ENCODE results near the gene ABCB11.

ABCB11 gene

GRCh38 chr2:169007356-169007755 lies 23.8 kb downstream of the ABCB11 start:
- DNase-seq (ENCODE audit: low read depth), result no peak

DNA sequence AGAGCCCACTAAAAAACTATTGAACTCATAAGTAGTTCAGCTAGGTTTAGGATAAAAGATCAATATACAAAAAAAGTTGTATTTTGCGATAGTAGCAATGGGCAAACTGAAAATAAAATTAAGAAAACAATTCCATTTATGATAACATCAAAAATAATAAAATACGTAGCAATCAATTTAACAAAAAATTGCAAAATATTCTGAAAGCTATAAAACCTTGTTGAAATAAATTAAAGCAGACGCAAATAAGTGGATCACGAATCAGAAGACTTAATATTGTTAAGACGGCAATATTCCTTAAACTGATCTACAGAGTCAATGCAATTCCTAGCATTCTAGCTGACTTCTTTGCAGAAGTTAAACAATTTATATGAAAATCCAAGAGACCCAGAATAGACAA lies 24.5 kb downstream of the ABCB11 start:
- no peak for DNase-seq (ENCODE audit: low read depth)

GRCh38 chr2:169005994-169006393 lies 25.1 kb downstream of the ABCB11 start:
- DNase-seq (ENCODE audit: low read depth), result no peak

DNA sequence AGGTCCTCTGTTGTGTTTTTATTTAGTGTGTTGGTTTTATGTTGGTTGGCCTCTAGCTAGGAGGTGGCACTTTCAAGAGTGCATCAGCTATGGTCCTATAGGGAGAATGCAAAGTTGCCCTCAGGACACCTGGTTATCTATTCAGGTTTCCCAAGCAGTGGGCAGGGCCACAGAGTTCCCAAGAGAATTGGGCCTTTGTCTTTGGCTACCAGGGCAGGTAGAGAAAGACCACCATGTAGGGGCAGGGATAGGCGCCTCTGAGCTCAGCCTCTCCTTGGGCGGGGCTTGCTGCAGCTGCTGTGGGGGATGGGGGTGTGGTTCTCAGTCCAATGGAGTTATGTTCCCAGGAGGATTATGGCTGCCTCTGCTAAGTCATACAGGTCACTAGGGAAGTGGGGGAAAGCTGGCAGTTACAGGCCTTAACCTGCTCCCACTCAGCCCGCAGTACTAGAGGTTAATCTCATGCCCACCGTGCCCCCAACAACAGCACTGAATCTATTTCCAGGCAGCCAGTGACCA lies 26.0 kb downstream of the ABCB11 start:
- no peak for DNase-seq (ENCODE audit: low read depth)

- no peak for DNase-seq (ENCODE audit: low read depth)
Observed at GRCh38 chr2:169002161-169002738, 28.9 kb downstream of the ABCB11 start.

DNA sequence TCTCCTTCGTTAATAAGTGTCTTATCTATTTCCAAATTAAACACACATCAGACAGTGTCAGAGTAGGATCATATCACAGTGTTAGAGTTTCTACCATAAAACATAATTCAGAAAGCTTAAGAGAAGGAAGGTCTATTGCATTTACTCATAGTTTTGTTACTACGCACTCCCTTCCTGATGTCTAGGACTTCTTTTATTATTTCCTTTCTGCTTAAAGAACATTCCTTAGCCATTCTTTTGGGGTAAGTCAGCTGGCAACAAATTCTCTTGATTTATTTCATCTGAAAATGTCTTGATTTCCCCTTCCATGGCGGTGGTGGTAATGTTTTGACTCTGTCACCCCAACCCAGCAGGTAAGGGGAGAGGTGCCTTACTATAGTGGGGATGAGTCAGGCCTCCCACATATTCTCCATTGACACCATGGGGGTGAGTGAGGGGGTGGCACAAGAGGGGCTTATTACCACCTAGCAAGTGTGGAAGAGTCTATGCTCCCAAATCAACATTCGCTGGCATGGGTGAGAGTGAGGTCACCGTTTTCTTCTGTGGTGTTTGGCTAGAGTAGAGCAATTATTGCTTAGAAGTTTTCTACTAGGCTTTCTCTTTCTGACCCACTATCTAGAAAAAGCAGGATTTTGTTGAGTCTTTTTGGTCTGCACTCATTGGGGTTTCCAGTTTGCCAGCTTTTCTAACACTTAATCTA lies 29.9 kb downstream of the ABCB11 start:
- DNase-seq (ENCODE audit: low read depth), result no peak

GRCh38 chr2:168999668-169000213 lies 31.4 kb downstream of the ABCB11 start:
- no peak for DNase-seq (ENCODE audit: low read depth)

DNA sequence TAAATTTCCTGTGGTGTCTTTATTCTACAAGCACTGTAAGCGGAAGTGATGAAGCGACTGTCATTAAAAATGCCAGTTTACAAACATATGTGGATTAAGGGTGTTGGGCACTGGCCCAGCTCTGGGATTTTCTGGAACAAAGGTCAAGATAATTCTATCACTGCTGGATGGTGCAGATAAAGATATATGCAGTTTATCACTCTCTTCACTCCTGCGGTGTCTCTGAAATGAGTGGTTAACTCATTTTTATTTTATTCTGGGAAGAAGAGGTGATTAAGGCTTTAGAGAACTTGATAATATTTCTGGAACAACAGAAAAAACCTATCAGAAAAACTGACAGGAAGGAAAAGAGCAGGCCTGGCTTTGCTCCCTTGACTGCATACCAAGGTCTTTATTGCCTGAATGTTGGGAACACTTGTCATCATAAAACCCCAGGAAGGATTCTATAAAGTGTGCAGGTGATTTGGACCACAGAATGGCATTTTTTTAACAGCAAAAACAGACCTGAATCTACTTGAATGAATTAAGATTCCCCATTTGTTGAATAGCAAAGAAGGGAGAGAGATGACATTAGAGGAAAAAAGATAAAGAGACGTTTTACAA lies 32.4 kb downstream of the ABCB11 start:
- DNase-seq (ENCODE audit: low read depth), result no peak

- DNase-seq (ENCODE audit: low read depth), result no peak
Observed at GRCh38 chr2:168997794-168998193, 33.3 kb downstream of the ABCB11 start.

DNA sequence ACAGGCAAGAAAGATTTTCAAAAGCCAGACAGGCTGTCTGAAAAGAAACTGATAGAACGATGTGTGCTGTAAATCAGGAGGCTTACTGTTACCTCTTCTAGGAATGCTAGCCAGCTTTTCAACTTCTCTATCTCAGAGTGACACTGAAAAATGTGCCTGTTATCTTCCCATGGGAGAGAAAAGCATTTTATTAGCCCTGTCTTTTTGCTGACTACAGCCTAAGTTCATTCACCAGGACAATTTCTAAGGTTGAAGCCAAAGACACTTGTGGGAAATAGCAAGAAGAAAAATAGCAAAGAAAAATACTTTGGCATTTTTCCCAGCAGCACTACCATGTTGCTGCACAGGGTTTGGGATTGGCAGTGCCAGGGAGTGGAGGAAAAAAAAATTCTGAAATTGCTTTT lies 34.0 kb downstream of the ABCB11 start:
- DNase-seq (ENCODE audit: low read depth), result no peak

DNA sequence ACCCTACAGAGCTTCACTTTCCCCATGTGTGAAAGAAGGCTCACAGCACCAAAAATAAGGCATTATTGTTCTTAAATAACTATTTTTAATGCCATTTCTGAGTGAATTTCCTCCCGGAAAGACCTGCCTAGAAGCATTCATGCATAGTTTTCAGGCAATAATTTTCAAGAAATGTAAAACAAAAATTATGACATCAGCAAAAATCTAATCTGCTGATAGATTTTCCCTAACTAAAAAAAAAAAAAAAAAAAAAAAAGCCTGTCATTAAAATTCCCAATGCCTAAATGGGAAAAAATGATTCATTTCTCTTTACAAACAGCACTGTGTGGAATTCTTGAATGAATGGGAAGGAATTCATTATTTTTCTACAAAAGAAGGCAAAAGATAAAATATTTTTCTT lies 35.4 kb downstream of the ABCB11 start:
- DNase-seq (ENCODE audit: low read depth), result no peak

DNA sequence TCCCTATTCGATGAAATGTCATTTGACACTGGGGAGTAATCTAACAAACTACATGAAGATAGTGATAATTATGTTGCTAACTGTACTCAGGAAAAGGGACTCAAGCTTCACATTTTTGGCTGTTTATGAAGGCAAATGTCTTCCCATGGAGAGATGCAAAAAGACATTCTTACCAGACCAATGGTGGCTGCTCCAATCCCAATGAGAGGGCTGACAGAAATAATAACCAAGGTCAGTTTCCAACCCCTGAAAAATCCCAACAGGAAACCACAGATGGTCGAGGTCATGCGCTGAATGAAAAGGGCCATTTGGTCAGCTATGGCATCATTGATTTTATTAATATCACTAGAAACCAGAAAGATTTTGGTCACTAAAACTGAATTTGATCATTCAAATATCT lies 37.6 kb downstream of the ABCB11 start:
- no peak for DNase-seq (ENCODE audit: low read depth)

GRCh38 chr2:168992591-168993349 lies 38.4 kb downstream of the ABCB11 start:
- DNase-seq (ENCODE audit: low read depth), result no peak

- DNase-seq (ENCODE audit: low read depth), result no peak
Observed at GRCh38 chr2:168992026-168992425, 39.1 kb downstream of the ABCB11 start.

GRCh38 chr2:168988755-168989154 lies 42.4 kb downstream of the ABCB11 start:
- no peak for DNase-seq (ENCODE audit: low read depth)

- no peak for DNase-seq (ENCODE audit: low read depth)
Observed at GRCh38 chr2:168986398-168986943, 44.7 kb downstream of the ABCB11 start.

- no peak for DNase-seq (ENCODE audit: low read depth)
Observed at GRCh38 chr2:168981651-168982050, 49.5 kb downstream of the ABCB11 start.

GRCh38 chr2:168978461-168978861 lies 52.7 kb downstream of the ABCB11 start:
- DNase-seq (ENCODE audit: low read depth), result no peak

GRCh38 chr2:168977608-168978007 lies 53.5 kb downstream of the ABCB11 start:
- DNase-seq (ENCODE audit: low read depth), result no peak

DNA sequence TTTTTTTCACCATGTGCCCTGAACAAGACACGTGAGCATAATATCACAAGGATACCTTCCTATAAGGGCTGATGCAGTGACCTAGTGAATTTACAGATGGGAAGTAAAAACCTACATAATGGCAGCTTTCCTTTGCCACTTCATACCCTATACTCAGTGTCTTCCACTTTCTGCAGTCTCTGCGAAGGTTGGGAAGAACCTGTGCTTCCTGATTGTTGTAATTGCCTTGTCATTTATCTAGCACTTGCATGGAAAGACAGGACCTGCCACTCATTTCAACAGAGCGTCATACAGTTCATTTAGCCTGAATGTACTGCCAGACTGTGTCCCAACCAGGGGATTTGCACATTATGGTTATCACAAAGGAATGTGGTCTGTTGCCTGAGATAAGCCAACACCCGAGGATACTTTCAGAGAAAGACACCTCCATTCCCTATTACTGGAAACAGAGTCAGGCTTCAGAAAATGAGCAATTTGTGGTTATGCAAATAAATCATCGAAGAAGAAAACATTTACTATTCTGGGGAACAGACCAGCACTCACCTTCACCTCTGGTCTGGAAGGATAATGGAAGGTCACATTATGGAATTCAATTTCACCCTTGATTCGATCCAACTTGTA lies 55.0 kb downstream of the ABCB11 start:
- no peak for DNase-seq (ENCODE audit: low read depth)

- DNase-seq (ENCODE audit: low read depth), result no peak
Observed at GRCh38 chr2:168974428-168974827, 56.7 kb downstream of the ABCB11 start.

GRCh38 chr2:168971261-168971660 lies 59.9 kb downstream of the ABCB11 start:
- DNase-seq (ENCODE audit: low read depth), result no peak
